PC-9 (cell line): ENCODE measurements around the gene DDX42.

Experiments
- CTCF ChIP-seq: fragments of 200-600 bp; sonication (generic); conservative IDR thresholded peaks from 2 replicates; pipeline ENCODE4 v1.6.1; 2017; ENCODE audit warnings: mixed run types, antibody characterized with exemption, mild to moderate bottlenecking, moderate library complexity
- EZH2 ChIP-seq: fragments of 200-600 bp; sonication (generic); IDR thresholded peaks from 2 replicates; pipeline ENCODE4 v1.8.0; 2017; ENCODE audit warnings: antibody characterized with exemption, low read depth

GRCh38 chr17:63780507-63780906, 6.5 kb downstream of the DDX42 start:
- no peak for TF ChIP-seq CTCF
- no peak for TF ChIP-seq EZH2
